KMS-11 (cell line): ENCODE results near the gene LGALS7B.

Experiments used
- H2AFZ ChIP-seq: fragments of 200-600 bp; sonication (generic); 2 replicates; pipeline ENCODE4 v1.6.1; 2016; ENCODE audit warnings: antibody characterized with exemption, mixed run types, low read depth
- H3K27ac ChIP-seq: fragments of 200-600 bp; sonication (generic); 2 replicates; pipeline ENCODE4 v1.6.1; 2016; ENCODE audit warnings: mild to moderate bottlenecking, mixed run types
- H3K27me3 ChIP-seq: fragments of 200-600 bp; sonication (generic); 2 replicates; pipeline ENCODE4 v1.6.1; 2017; ENCODE audit warnings: mild to moderate bottlenecking, low read depth, mixed run types, moderate library complexity; ENCODE audit not compliant: insufficient read depth
- H3K36me3 ChIP-seq: fragments of 200-600 bp; sonication (generic); 2 replicates; pipeline ENCODE4 v1.6.1; 2017; ENCODE audit warnings: mild to moderate bottlenecking, mixed run types; ENCODE audit not compliant: insufficient read depth
- H3K4me1 ChIP-seq: fragments of 200-600 bp; sonication (generic); 2 replicates; pipeline ENCODE4 v1.6.1; 2016; ENCODE audit warnings: mild to moderate bottlenecking, low read depth, mixed run types; ENCODE audit not compliant: poor library complexity, severe bottlenecking
- H3K4me2 ChIP-seq: fragments of 200-600 bp; sonication (generic); 2 replicates; pipeline ENCODE4 v1.7.0; 2016; ENCODE audit warnings: mild to moderate bottlenecking, mixed run types
- H3K4me3 ChIP-seq: fragments of 200-600 bp; sonication (generic); IDR thresholded peaks from 2 replicates; pipeline ENCODE4 v1.6.1; 2017; ENCODE audit warnings: low read depth, low read length, mixed read lengths; ENCODE audit not compliant: insufficient read depth
- H3K79me2 ChIP-seq: fragments of 200-600 bp; sonication (generic); 2 replicates; pipeline ENCODE4 v1.6.1; 2016; ENCODE audit warnings: low read depth, mixed run types; ENCODE audit not compliant: insufficient read depth
- H3K9ac ChIP-seq: fragments of 200-600 bp; sonication (generic); 2 replicates; pipeline ENCODE4 v1.6.1; 2016; ENCODE audit warnings: mild to moderate bottlenecking, mixed run types
- H4K20me1 ChIP-seq: fragments of 200-600 bp; sonication (generic); 2 replicates; pipeline ENCODE4 v1.6.1; 2016; ENCODE audit warnings: mild to moderate bottlenecking, mixed run types; ENCODE audit not compliant: insufficient read depth
- CTCF ChIP-seq: fragments of 200-600 bp; sonication (generic); conservative IDR thresholded peaks from 2 replicates; pipeline ENCODE4 v1.6.1; 2017; ENCODE audit warnings: low read depth, mild to moderate bottlenecking, antibody characterized with exemption, low read length, moderate library complexity, mixed read lengths

LGALS7B gene

GRCh38 chr19:38800577-38801347 is 11.8 kb downstream of the LGALS7B start:
- no peak overlapping the region for H3K4me2 ChIP-seq
- H3K27me3 ChIP-seq: no peaks in the 10 kb centered on the region
- TF ChIP-seq CTCF: no peak

GRCh38 chr19:38801359-38802095 is 12.5 kb downstream of the LGALS7B start:
- Histone ChIP-seq H4K20me1 (no peaks in the 10 kb centered on the region), H3K36me3 (no peaks in the 10 kb centered on the region), H3K27ac (no peak overlapping the region), H3K4me2 (no peak overlapping the region), H3K4me1 (no peaks in the 10 kb centered on the region), H2AFZ (no peak overlapping the region), H3K27me3 (no peaks in the 10 kb centered on the region), H3K4me3 (no peak overlapping the region), H3K79me2 (no peaks in the 10 kb centered on the region), H3K9ac (no peak overlapping the region)
- TF ChIP-seq CTCF: no peak

More at GRCh38 chr19:38800577-38801347, 11.8 kb downstream of the LGALS7B start:
- Histone ChIP-seq H3K36me3 (no peaks in the 10 kb centered on the region), H3K4me3 (no peak overlapping the region), H4K20me1 (no peaks in the 10 kb centered on the region), H3K79me2 (no peaks in the 10 kb centered on the region), H3K27ac (no peak overlapping the region), H2AFZ (no peak overlapping the region), H3K4me1 (no peaks in the 10 kb centered on the region), H3K9ac (no peak overlapping the region)

GRCh38 chr19:38803543-38803942 is 14.5 kb downstream of the LGALS7B start:
- Histone ChIP-seq H2AFZ (no peak overlapping the region), H3K4me2 (no peak overlapping the region), H3K9ac (no peak overlapping the region), H3K27ac (no peak overlapping the region), H4K20me1 (no peaks in the 10 kb centered on the region), H3K36me3 (no peaks in the 10 kb centered on the region), H3K4me3 (no peak overlapping the region), H3K79me2 (no peaks in the 10 kb centered on the region), H3K4me1 (no peaks in the 10 kb centered on the region), H3K27me3 (no peaks in the 10 kb centered on the region)
- no peak for TF ChIP-seq CTCF

- H3K27me3 ChIP-seq: no peaks in the 10 kb centered on the region
- H3K4me3 ChIP-seq: no peak overlapping the region
- no peaks in the 10 kb centered on the region for H3K4me1 ChIP-seq
- no peak overlapping the region for H3K9ac ChIP-seq
- H2AFZ ChIP-seq: no peak overlapping the region
- H4K20me1 ChIP-seq: no peaks in the 10 kb centered on the region
- no peak overlapping the region for H3K27ac ChIP-seq
- no peaks in the 10 kb centered on the region for H3K36me3 ChIP-seq
- no peak for TF ChIP-seq CTCF
- no peaks in the 10 kb centered on the region for H3K79me2 ChIP-seq
- H3K4me2 ChIP-seq: no peak overlapping the region
Measured at GRCh38 chr19:38805180-38805579, 16.2 kb downstream of the LGALS7B start.
